Activated CD4-positive, alpha-beta T cell treated with anti-CD3 and anti-CD28 coated beads, Interleukin-10, Interleukin-2, amounts not matched to agents 100 ng/mL and 50 ng/mL, durations not matched to agents 16 hours and 8 hours (primary cell): ENCODE results near the gene PABPN1.
A peak's percentile ranks its signal among the peaks of the same experiment; 100 is the strongest.
"Not testable (repeated sequence)": the region's sequence is repeated elsewhere in the genome, so short reads cannot be mapped to it uniquely, and the experiment has no call there.

Experiments used
- DNase-seq: peaks from one replicate; pipeline ENCODE4 v3.0.0-alpha.2; 2020

The PABPN1 gene

GRCh38 chr14:23301969-23302289 lies 19.3 kb upstream of the PABPN1 start:
- DNase-seq = no peak

- peak; percentile 88 for DNase-seq
Measured at GRCh38 chr14:23302290-23303225, 18.7 kb upstream of the PABPN1 start, which contains the start of gene PPP1R3E. PPP1R3E (minus strand) TSS chr14:23302859; CDS start chr14:23302576, 283 bp downstream.

- peak; percentile 31 for DNase-seq
Measured at GRCh38 chr14:23306412-23307145, 14.7 kb upstream of the PABPN1 start, which contains the start of gene BCL2L2. BCL2L2 (plus strand) TSS chr14:23306833; CDS start chr14:23307768, 935 bp downstream.

GRCh38 chr14:23307146-23307530 lies 14.1 kb upstream of the PABPN1 start:
- no peak for DNase-seq

- DNase-seq = no peak
Measured at GRCh38 chr14:23307687-23308644, 13.3 kb upstream of the PABPN1 start.

GRCh38 chr14:23308721-23309445 lies 12.4 kb upstream of the PABPN1 start:
- no peak for DNase-seq

GRCh38 chr14:23310546-23310945 lies 10.7 kb upstream of the PABPN1 start:
- no peak for DNase-seq

- DNase-seq = no peak
Measured at GRCh38 chr14:23316300-23316699, 5.0 kb upstream of the PABPN1 start.

GRCh38 chr14:23319746-23320583 lies 1.3 kb upstream of the PABPN1 start:
- no peak for DNase-seq

GRCh38 chr14:23321572-23322547 lies 603 bp downstream of the PABPN1 start:
- peak; percentile 70 for DNase-seq

GRCh38 chr14:23322568-23323517 lies 1.6 kb downstream of the PABPN1 start:
- DNase-seq = no peak

GRCh38 chr14:23323838-23324454 lies 2.7 kb downstream of the PABPN1 start:
- no peak for DNase-seq

GRCh38 chr14:23324455-23324846 lies 3.2 kb downstream of the PABPN1 start:
- no peak for DNase-seq

- no peak for DNase-seq
Measured at GRCh38 chr14:23324993-23325392, 3.7 kb downstream of the PABPN1 start.

GRCh38 chr14:23325746-23326145 lies 4.5 kb downstream of the PABPN1 start:
- DNase-seq = not testable (repeated sequence)

GRCh38 chr14:23326491-23327332 lies 5.5 kb downstream of the PABPN1 start:
- DNase-seq = no peak
